Measurements from ENCODE around the gene ZBED4.

DNA sequence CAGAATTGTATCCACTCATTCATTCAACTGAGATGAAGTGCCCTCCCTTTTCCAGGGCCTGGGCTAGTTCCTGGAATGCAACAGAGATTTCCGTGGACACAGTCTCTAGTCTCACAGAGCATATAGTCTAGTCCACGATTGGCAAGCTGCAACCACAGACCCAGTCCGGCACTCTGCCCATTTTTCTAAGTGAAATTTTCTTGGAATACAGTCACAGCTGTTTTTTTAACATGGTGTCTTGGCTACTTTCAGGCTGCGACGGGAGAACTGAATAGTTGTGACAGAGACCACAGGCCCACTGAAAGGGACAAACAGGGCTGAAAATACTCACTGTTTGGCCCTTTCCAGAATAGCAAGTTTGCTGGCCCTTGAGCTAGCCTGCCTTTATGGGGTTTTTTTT lies 35.4 kb downstream of the ZBED4 start:
- TF ChIP-seq, protein P1, sequence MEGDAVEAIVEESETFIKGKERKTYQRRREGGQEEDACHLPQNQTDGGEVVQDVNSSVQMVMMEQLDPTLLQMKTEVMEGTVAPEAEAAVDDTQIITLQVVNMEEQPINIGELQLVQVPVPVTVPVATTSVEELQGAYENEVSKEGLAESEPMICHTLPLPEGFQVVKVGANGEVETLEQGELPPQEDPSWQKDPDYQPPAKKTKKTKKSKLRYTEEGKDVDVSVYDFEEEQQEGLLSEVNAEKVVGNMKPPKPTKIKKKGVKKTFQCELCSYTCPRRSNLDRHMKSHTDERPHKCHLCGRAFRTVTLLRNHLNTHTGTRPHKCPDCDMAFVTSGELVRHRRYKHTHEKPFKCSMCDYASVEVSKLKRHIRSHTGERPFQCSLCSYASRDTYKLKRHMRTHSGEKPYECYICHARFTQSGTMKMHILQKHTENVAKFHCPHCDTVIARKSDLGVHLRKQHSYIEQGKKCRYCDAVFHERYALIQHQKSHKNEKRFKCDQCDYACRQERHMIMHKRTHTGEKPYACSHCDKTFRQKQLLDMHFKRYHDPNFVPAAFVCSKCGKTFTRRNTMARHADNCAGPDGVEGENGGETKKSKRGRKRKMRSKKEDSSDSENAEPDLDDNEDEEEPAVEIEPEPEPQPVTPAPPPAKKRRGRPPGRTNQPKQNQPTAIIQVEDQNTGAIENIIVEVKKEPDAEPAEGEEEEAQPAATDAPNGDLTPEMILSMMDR (IDR thresholded peaks at IDR 0.05), result no peak
- TF ChIP-seq POLR2A (IDR thresholded peaks at IDR 0.05), result no peak

Measured in body of pancreas (tissue), 4 donors.